Small intestine (tissue), 7 donors: ENCODE results near the gene SLIT1. TPM values are rescaled to one million over a fixed set of nuclear protein-coding genes. Genes with fewer than 3 reads are reported as not detected.

Source experiments
- DNase-seq, 2 donors: peaks; one replicate each; pipeline versions ENCODE4 v3.0.0 to v3.0.0-alpha.2; 2013
- FAIRE-seq: peaks from 2 replicates; lab custom pipeline; 2012; peaks lifted over from hg19 to GRCh38; lab: Jason Lieb, UNC
- H3K27ac ChIP-seq, 3 donors: one replicate each; pipeline ENCODE4 v1.5.1; 2013; ENCODE audit warnings: low read length in 2 of 3, mild to moderate bottlenecking in 2 of 3, control low read depth in 1 of 3, inconsistent platforms in 1 of 3, low read depth in 1 of 3, moderate library complexity in 1 of 3
- H3K27me3 ChIP-seq, 3 donors: one replicate each; pipeline ENCODE4 v1.6.1; 2013; ENCODE audit warnings: low read length in 3 of 3, inconsistent platforms in 1 of 3; ENCODE audit not compliant: control insufficient read depth in 3 of 3, insufficient read depth in 3 of 3
- H3K36me3 ChIP-seq, 3 donors: one replicate each; pipeline ENCODE4 v1.6.1; 2013; ENCODE audit warnings: low read length in 3 of 3, inconsistent platforms in 1 of 3, low read depth in 1 of 3, mild to moderate bottlenecking in 1 of 3, moderate library complexity in 1 of 3; ENCODE audit not compliant: control insufficient read depth in 3 of 3, insufficient read depth in 2 of 3
- H3K4me1 ChIP-seq, 3 donors: one replicate each; pipeline ENCODE4 v1.6.1; 2013; ENCODE audit warnings: low read length in 2 of 3, inconsistent platforms in 1 of 3, low read depth in 1 of 3, mild to moderate bottlenecking in 1 of 3, moderate library complexity in 1 of 3; ENCODE audit not compliant: control insufficient read depth in 3 of 3, insufficient read depth in 2 of 3
- H3K4me3 ChIP-seq, 3 donors: one replicate each; pipeline ENCODE4 v1.5.1; 2013; ENCODE audit warnings: low read length in 3 of 3, control low read depth in 1 of 3, inconsistent platforms in 1 of 3, low read depth in 1 of 3, mild to moderate bottlenecking in 1 of 3, moderate library complexity in 1 of 3
- H3K9me3 ChIP-seq, 2 donors: one replicate each; pipeline ENCODE4 v1.6.1; 2013; ENCODE audit warnings: low read depth in 1 of 2, low read length in 1 of 2; ENCODE audit not compliant: control insufficient read depth in 2 of 2, insufficient read depth in 1 of 2
- WGBS, 3 donors: extraction: QIAGEN DNeasy Blood & Tissue Kit; methylation state at CpG; one replicate each; pipeline ENCODE4 v1.1.7; 2013; 5-methylcytosine and 5-hydroxymethylcytosine counted together
- polyA plus RNA-seq, 4 donors: library from polyadenylated mRNA; stranded (reverse) in 3 of 4; unstranded in 1 of 4; fragments of 200-250 nt in 3 of 4; fragments of 120-200 nt in 1 of 4; gene quantifications; one replicate each; pipeline versions ENCODE4 v1.2.1 to v1.2.3, GENCODE V29; 2013
- donor health status: healthy with polysubstance abuse.
- donor health status: control.
- donor health status: control.
- donor health status: Bipolar disorder and iron deficiency.
- donor health status: healthy.

Gene SLIT1
- polyA plus RNA-seq, 4 donors, result under 0.01 to 0.40 (median 0.12) TPM; not detected in 1

GRCh38 chr10:97010695-97011206 lies 175.0 kb downstream of the SLIT1 start:
- FAIRE-seq (no peak), DNase-seq (no peak)
- WGBS, 3 donors, result 87 to 89% (median 88%) methylated on average over 4 of the region's 4 CpGs
- Histone ChIP-seq H3K9me3 (peaks cover 0 to 4% of the 10 kb centered on the region in 2 donors), H3K4me3 (no peak overlapping the region), H3K4me1 (no peaks in the 10 kb centered on the region), H3K27ac (no peak overlapping the region), H3K27me3 (no peaks in the 10 kb centered on the region), H3K36me3 (no peaks in the 10 kb centered on the region)

DNA sequence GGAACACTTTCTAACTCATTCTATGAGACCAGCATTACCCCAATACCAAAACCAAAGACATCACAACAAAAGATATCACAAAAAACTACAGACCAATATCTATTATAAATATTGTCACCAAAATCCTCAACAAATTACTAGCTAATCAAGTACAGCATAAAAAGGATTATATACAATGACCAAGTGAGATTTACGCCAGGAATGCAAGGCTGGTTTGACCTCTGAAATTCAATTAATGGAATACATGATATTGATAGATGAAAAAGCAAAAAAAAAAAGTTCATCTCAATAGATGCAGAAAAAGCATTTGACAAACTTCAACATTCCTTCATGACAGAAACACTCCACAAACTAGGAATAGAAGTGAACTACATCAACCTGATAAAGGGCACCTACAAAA lies 178.3 kb downstream of the SLIT1 start:
- Histone ChIP-seq H3K4me3 (no peak overlapping the region), H3K27ac (no peak overlapping the region), H3K27me3 (no peaks in the 10 kb centered on the region), H3K4me1 (no peaks in the 10 kb centered on the region), H3K9me3 (peaks cover 0 to 4% of the 10 kb centered on the region in 2 donors), H3K36me3 (no peaks in the 10 kb centered on the region)
- DNase-seq (no peak), FAIRE-seq (no peak)
- 47 to 100% (median 94%) methylated on average over 1 of the region's 1 CpG for WGBS, 3 donors

GRCh38 chr10:97006364-97006763 lies 179.4 kb downstream of the SLIT1 start:
- 78 to 83% (median 83%) methylated on average over 6 of the region's 6 CpGs for WGBS, 3 donors
- FAIRE-seq (no peak), DNase-seq (no peak)
- peaks cover 0 to 5% (median 0%) of the 10 kb centered on the region in 3 donors for H3K4me1 ChIP-seq
- no peak overlapping the region for H3K4me3 ChIP-seq
- no peaks in the 10 kb centered on the region for H3K36me3 ChIP-seq
- H3K27ac ChIP-seq, result no peak overlapping the region
- no peaks in the 10 kb centered on the region for H3K27me3 ChIP-seq
- peaks cover 0 to 4% of the 10 kb centered on the region in 2 donors for H3K9me3 ChIP-seq

- WGBS, 3 donors, result 88 to 94% (median 92%) methylated on average over 5 of the region's 5 CpGs
- H3K27ac ChIP-seq, result no peak overlapping the region
- H3K4me1 ChIP-seq, result peaks cover 3 to 11% (median 9%) of the 10 kb centered on the region in 3 donors
- H3K36me3 ChIP-seq, result no peaks in the 10 kb centered on the region
- FAIRE-seq (no peak), DNase-seq (no peak)
- H3K4me3 ChIP-seq, result no peak overlapping the region
- peaks cover 0 to 4% of the 10 kb centered on the region in 2 donors for H3K9me3 ChIP-seq
- H3K27me3 ChIP-seq, result no peaks in the 10 kb centered on the region
These were observed 180.4 kb downstream of the SLIT1 start for GRCh38 chr10:97005349-97005748.

DNA sequence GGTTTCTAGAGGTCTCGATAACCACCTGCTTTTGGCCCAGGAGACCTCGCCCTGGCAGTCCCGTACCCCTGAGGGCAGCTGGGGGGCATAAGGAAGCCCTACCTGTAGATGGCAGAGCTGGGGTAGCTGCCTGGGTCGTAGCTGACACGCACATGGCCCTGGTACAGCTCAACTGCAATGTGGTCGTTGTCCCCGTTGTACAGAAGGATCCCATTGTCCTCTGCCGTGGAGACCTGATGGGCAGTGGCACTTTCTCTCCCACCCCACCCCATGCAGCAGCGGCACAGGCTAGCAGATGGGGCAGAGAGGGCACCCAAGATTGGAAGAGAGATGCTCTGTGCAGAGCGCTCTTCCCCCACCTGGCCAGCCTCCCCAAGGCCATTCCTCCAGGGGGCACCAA lies 181.2 kb downstream of the SLIT1 start:
- Histone ChIP-seq H3K27ac (no peak overlapping the region), H3K4me3 (no peak overlapping the region), H3K4me1 (peaks cover 3 to 16% (median 14%) of the 10 kb centered on the region in 3 donors), H3K27me3 (no peaks in the 10 kb centered on the region), H3K36me3 (no peaks in the 10 kb centered on the region), H3K9me3 (peaks cover 0 to 4% of the 10 kb centered on the region in 2 donors)
- 92 to 97% (median 92%) methylated on average over 10 of the region's 10 CpGs for WGBS, 3 donors
- DNase-seq, result no peak
- FAIRE-seq, result no peak

GRCh38 chr10:97003804-97004201 lies 182.0 kb downstream of the SLIT1 start:
- FAIRE-seq (no peak), DNase-seq (no peak)
- Histone ChIP-seq H3K9me3 (peaks cover 0 to 4% of the 10 kb centered on the region in 2 donors), H3K27ac (no peak overlapping the region), H3K36me3 (no peaks in the 10 kb centered on the region), H3K27me3 (no peaks in the 10 kb centered on the region), H3K4me1 (peaks cover 3 to 24% (median 18%) of the 10 kb centered on the region in 3 donors), H3K4me3 (no peak overlapping the region)
- WGBS, 3 donors, result 94 to 99% (median 97%) methylated on average over 8 of the region's 8 CpGs

DNA sequence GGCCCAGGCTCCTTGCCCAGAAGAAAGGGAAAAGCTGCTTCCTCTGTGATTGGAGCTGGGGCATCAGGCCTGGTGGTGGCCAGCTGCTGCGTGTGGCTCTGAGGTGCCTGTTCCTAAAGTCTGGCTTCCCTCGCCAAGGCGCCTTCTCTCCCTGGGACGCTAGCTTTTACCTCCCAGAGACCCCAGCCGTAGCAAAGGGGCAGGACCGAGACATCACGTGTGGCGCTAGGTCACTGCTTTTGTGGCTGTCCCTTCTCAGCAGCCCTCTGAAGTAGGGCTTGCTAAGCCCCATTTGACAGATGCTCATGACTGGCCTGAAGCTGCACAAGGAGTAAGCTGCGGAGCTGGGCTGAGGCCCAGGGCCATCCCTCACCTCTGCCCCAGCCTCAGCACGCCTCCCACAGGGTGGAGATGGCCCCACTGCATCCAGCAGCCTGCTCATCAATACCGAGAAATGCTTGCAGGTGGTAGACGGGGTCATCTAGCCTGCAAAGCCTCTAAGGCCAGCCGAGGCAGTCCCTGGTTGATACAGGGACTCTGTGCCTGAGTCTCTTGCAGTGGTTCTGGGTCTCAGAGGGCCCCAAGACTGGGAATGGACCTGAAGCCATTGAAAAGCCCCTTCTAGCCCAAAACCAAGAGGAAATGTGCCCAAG lies 182.5 kb downstream of the SLIT1 start:
- H3K27ac ChIP-seq, result peak overlapping the region in 1 of 3 donors; percentile 9
- no peaks in the 10 kb centered on the region for H3K36me3 ChIP-seq

DNA sequence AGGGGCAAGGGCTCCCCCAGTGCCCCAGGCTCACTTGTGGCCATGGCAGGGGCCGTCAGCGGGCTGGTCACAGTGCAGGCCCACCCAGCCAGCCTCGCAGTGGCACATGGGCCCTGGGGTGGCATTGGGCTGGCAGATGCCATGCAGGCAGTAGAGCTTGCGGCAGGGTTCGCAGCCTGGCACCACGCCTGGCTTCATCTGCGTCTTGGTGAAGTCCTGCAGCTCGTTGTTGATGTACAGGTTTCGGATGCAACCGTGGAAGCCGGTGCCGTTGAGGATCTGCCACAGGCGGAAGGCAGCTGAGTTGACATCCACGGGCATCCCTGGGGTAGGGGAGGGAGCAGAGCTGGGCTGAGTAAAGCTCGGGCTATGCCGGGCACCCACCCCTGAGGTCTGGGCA lies 183.1 kb downstream of the SLIT1 start:
- Histone ChIP-seq H3K27me3 (no peaks in the 10 kb centered on the region), H3K36me3 (no peaks in the 10 kb centered on the region), H3K4me1 (peaks cover 3 to 32% (median 22%) of the 10 kb centered on the region in 3 donors), H3K27ac (peak overlapping the region in 2 of 3 donors; percentile 9 to 56), H3K4me3 (no peak overlapping the region), H3K9me3 (no peaks in the 10 kb centered on the region)
- no peak for FAIRE-seq
- no peak for DNase-seq
- 23 to 74% (median 48%) methylated on average over 16 of the region's 16 CpGs for WGBS, 3 donors

More for the DNA sequence above, 182.5 kb downstream of the SLIT1 start:
- no peak overlapping the region for H3K4me3 ChIP-seq
- no peaks in the 10 kb centered on the region for H3K27me3 ChIP-seq
- FAIRE-seq (no peak), DNase-seq (no peak)
- 79 to 93% (median 84%) methylated on average over 13 of the region's 13 CpGs for WGBS, 3 donors
- H3K4me1 ChIP-seq, result peaks cover 3 to 29% (median 22%) of the 10 kb centered on the region in 3 donors
- peaks cover 0 to 3% of the 10 kb centered on the region in 2 donors for H3K9me3 ChIP-seq
